Esophagus (tissue), 2 donors: ENCODE data around the gene TMEM167A. TPM values are rescaled to one million over a fixed set of nuclear protein-coding genes. Genes with fewer than 3 reads are reported as not detected.
"Not testable (repeated sequence)": the region's sequence is repeated elsewhere in the genome, so short reads cannot be mapped to it uniquely, and the experiment has no call there.

Source experiments
- H3K27ac ChIP-seq, 2 donors: one replicate each; pipeline ENCODE4 v1.5.1; 2013; ENCODE audit warnings: low read depth in 2 of 2, mild to moderate bottlenecking in 2 of 2, inconsistent platforms in 1 of 2, low read length in 1 of 2, moderate library complexity in 1 of 2
- H3K27me3 ChIP-seq, 2 donors: one replicate each; pipeline ENCODE4 v1.6.1; 2013; ENCODE audit warnings: low read length in 2 of 2, control low read depth in 1 of 2, mild to moderate bottlenecking in 1 of 2; ENCODE audit not compliant: insufficient read depth in 2 of 2, control insufficient read depth in 1 of 2
- H3K36me3 ChIP-seq, 2 donors: one replicate each; pipeline ENCODE4 v1.6.1; 2013; ENCODE audit warnings: low read length in 1 of 2; ENCODE audit not compliant: control insufficient read depth in 2 of 2, insufficient read depth in 2 of 2
- H3K4me1 ChIP-seq, 2 donors: one replicate each; pipeline ENCODE4 v1.6.1; 2013; ENCODE audit warnings: low read length in 1 of 2; ENCODE audit not compliant: control insufficient read depth in 2 of 2, insufficient read depth in 2 of 2
- H3K4me3 ChIP-seq, 2 donors: one replicate each; pipeline ENCODE4 v1.5.1; 2013; ENCODE audit warnings: low read length in 2 of 2, mild to moderate bottlenecking in 2 of 2, low read depth in 1 of 2, moderate library complexity in 1 of 2
- H3K9me3 ChIP-seq, 2 donors: one replicate each; pipeline ENCODE4 v1.6.1; 2013; ENCODE audit warnings: mild to moderate bottlenecking in 2 of 2, low read depth in 1 of 2, low read length in 1 of 2, moderate library complexity in 1 of 2; ENCODE audit not compliant: control insufficient read depth in 2 of 2, insufficient read depth in 1 of 2
- WGBS, 2 donors: extraction: QIAGEN DNeasy Blood & Tissue Kit; methylation state at CpG; one replicate each; pipeline ENCODE4 v1.1.7; 2013; 5-methylcytosine and 5-hydroxymethylcytosine counted together
- polyA plus RNA-seq, 2 donors: library from polyadenylated mRNA; stranded (reverse); fragments of 200-250 nt; gene quantifications; one replicate each; pipeline ENCODE4 v1.2.3, GENCODE V29; 2013
- donor health status: healthy with polysubstance abuse.
- donor health status: Bipolar disorder and iron deficiency.

TMEM167A gene
- polyA plus RNA-seq, 2 donors, result 28.4 to 30.6 TPM

- Histone ChIP-seq H3K4me1 (no peaks in the 10 kb centered on the region), H3K27ac (no peak overlapping the region), H3K4me3 (no peak overlapping the region), H3K36me3 (no peaks in the 10 kb centered on the region), H3K27me3 (no peaks in the 10 kb centered on the region), H3K9me3 (no peaks in the 10 kb centered on the region)
- WGBS, 2 donors, result 88 to 91% methylated on average over 2 of the region's 2 CpGs
Observed at GRCh38 chr5:83069096-83069799, 7.9 kb downstream of the TMEM167A start.

- H3K9me3 ChIP-seq, H3K27ac ChIP-seq, H3K4me3 ChIP-seq, H3K27me3 ChIP-seq, H3K36me3 ChIP-seq, H3K4me1 ChIP-seq: not testable (repeated sequence)
- WGBS, 2 donors, result 93 to 97% methylated on average over 4 of the region's 4 CpGs
Observed at GRCh38 chr5:83067377-83067776, 9.8 kb downstream of the TMEM167A start.

- no peaks in the 10 kb centered on the region for H3K9me3 ChIP-seq
- no peak overlapping the region for H3K4me3 ChIP-seq
- H3K4me1 ChIP-seq, result no peaks in the 10 kb centered on the region
- 88 to 95% methylated on average over 3 of the region's 3 CpGs for WGBS, 2 donors
- H3K36me3 ChIP-seq, result no peaks in the 10 kb centered on the region
- no peaks in the 10 kb centered on the region for H3K27me3 ChIP-seq
- H3K27ac ChIP-seq, result no peak overlapping the region
Observed at GRCh38 chr5:83066548-83067110, 10.6 kb downstream of the TMEM167A start.

- Histone ChIP-seq H3K36me3 (no peaks in the 10 kb centered on the region), H3K4me3 (no peak overlapping the region), H3K4me1 (no peaks in the 10 kb centered on the region), H3K27ac (no peak overlapping the region), H3K27me3 (no peaks in the 10 kb centered on the region), H3K9me3 (no peaks in the 10 kb centered on the region)
- WGBS, 2 donors, result 74 to 78% methylated on average over 2 of the region's 2 CpGs
Observed at GRCh38 chr5:83059341-83059740, 17.9 kb downstream of the TMEM167A start.

- no peaks in the 10 kb centered on the region for H3K27me3 ChIP-seq
- no peaks in the 10 kb centered on the region for H3K9me3 ChIP-seq
- no peaks in the 10 kb centered on the region for H3K4me1 ChIP-seq
- H3K27ac ChIP-seq, result no peak overlapping the region
- H3K36me3 ChIP-seq, result no peaks in the 10 kb centered on the region
- no peak overlapping the region for H3K4me3 ChIP-seq
Observed at GRCh38 chr5:83058726-83059125, 18.5 kb downstream of the TMEM167A start.

- no peak overlapping the region for H3K27ac ChIP-seq
- H3K36me3 ChIP-seq, result no peaks in the 10 kb centered on the region
- no peaks in the 10 kb centered on the region for H3K9me3 ChIP-seq
- no peaks in the 10 kb centered on the region for H3K4me1 ChIP-seq
- H3K27me3 ChIP-seq, result no peaks in the 10 kb centered on the region
- 91 to 92% methylated on average over 2 of the region's 2 CpGs for WGBS, 2 donors
- no peak overlapping the region for H3K4me3 ChIP-seq
Observed at GRCh38 chr5:83055166-83055565, 22.0 kb downstream of the TMEM167A start.

- Histone ChIP-seq H3K27ac (no peak overlapping the region), H3K27me3 (no peaks in the 10 kb centered on the region), H3K4me3 (no peak overlapping the region), H3K36me3 (no peaks in the 10 kb centered on the region), H3K4me1 (no peaks in the 10 kb centered on the region), H3K9me3 (no peaks in the 10 kb centered on the region)
- WGBS, 2 donors, result 91 to 94% methylated on average over 4 of the region's 4 CpGs
Observed at GRCh38 chr5:83050723-83051340, 26.4 kb downstream of the TMEM167A start.

GRCh38 chr5:83049370-83049885, 27.8 kb downstream of the TMEM167A start:
- no peaks in the 10 kb centered on the region for H3K9me3 ChIP-seq
- H3K4me1 ChIP-seq, result no peaks in the 10 kb centered on the region
- H3K27me3 ChIP-seq, result no peaks in the 10 kb centered on the region
- no peak overlapping the region for H3K4me3 ChIP-seq
- H3K36me3 ChIP-seq, result no peaks in the 10 kb centered on the region
- WGBS, 2 donors, result 66 to 70% methylated on average over 3 of the region's 3 CpGs
- H3K27ac ChIP-seq, result no peak overlapping the region

- Histone ChIP-seq H3K27ac (no peak overlapping the region), H3K4me1 (no peaks in the 10 kb centered on the region), H3K9me3 (no peaks in the 10 kb centered on the region), H3K36me3 (no peaks in the 10 kb centered on the region), H3K27me3 (no peaks in the 10 kb centered on the region), H3K4me3 (no peak overlapping the region)
- WGBS, 2 donors, result 93 to 94% methylated on average over 2 of the region's 2 CpGs
Observed at GRCh38 chr5:83048811-83049210, 28.4 kb downstream of the TMEM167A start.
